Stimulated activated CD8-positive, alpha-beta memory T cell treated with anti-CD3 and anti-CD28 coated beads, Interleukin-15, amount 100 ng/mL, for 24 hours (primary cell): ENCODE data around the gene OLFML2B.

Source experiments
- DNase-seq: peaks from one replicate; pipeline ENCODE4 v3.0.0-alpha.2; 2020; ENCODE audit warnings: low read depth

Gene OLFML2B

GRCh38 chr1:161978011-161978790, 45.5 kb downstream of the OLFML2B start:
- DNase-seq = no peak

- no peak for DNase-seq
Observed at GRCh38 chr1:161973924-161974845, 49.5 kb downstream of the OLFML2B start.

- DNase-seq = no peak
Observed at GRCh38 chr1:161972828-161973227, 50.8 kb downstream of the OLFML2B start.

- DNase-seq = no peak
Observed at GRCh38 chr1:161970633-161971032, 53.0 kb downstream of the OLFML2B start.

GRCh38 chr1:161970036-161970435, 53.6 kb downstream of the OLFML2B start:
- DNase-seq = no peak

- DNase-seq = no peak
Observed at GRCh38 chr1:161966067-161966466, 57.6 kb downstream of the OLFML2B start.

- no peak for DNase-seq
Observed at GRCh38 chr1:161962091-161962887, 61.4 kb downstream of the OLFML2B start.

- DNase-seq = no peak
Observed at GRCh38 chr1:161958425-161958824, 65.2 kb downstream of the OLFML2B start.

GRCh38 chr1:161956930-161957329, 66.7 kb downstream of the OLFML2B start:
- DNase-seq = no peak

- no peak for DNase-seq
Observed at GRCh38 chr1:161956097-161956496, 67.6 kb downstream of the OLFML2B start.

- no peak for DNase-seq
Observed at GRCh38 chr1:161955606-161956005, 68.1 kb downstream of the OLFML2B start.

GRCh38 chr1:161954466-161954865, 69.2 kb downstream of the OLFML2B start:
- no peak for DNase-seq

- no peak for DNase-seq
Observed at GRCh38 chr1:161954050-161954449, 69.6 kb downstream of the OLFML2B start.

- DNase-seq = no peak
Observed at GRCh38 chr1:161953256-161953920, 70.3 kb downstream of the OLFML2B start.

GRCh38 chr1:161952607-161953172, 71.0 kb downstream of the OLFML2B start:
- no peak for DNase-seq

- DNase-seq = no peak
Observed at GRCh38 chr1:161951646-161952045, 72.0 kb downstream of the OLFML2B start.

GRCh38 chr1:161950377-161950776, 73.3 kb downstream of the OLFML2B start:
- DNase-seq = no peak

GRCh38 chr1:161949548-161949947, 74.1 kb downstream of the OLFML2B start:
- DNase-seq = no peak

- DNase-seq = no peak
Observed at GRCh38 chr1:161948435-161948834, 75.2 kb downstream of the OLFML2B start.

GRCh38 chr1:161946071-161946987, 77.3 kb downstream of the OLFML2B start:
- DNase-seq = no peak
